Hypothalamus (tissue), 51 donors: Measurements from ENCODE around the gene OR13C3.
"Not testable (repeated sequence)": the region's sequence is repeated elsewhere in the genome, so short reads cannot be mapped to it uniquely, and the experiment has no call there.

Experiments used
- DNase-seq, 51 donors: peaks; one replicate each; lab custom pipeline; 2025; lab: John Stamatoyannopoulos, UW

The OR13C3 gene

DNA sequence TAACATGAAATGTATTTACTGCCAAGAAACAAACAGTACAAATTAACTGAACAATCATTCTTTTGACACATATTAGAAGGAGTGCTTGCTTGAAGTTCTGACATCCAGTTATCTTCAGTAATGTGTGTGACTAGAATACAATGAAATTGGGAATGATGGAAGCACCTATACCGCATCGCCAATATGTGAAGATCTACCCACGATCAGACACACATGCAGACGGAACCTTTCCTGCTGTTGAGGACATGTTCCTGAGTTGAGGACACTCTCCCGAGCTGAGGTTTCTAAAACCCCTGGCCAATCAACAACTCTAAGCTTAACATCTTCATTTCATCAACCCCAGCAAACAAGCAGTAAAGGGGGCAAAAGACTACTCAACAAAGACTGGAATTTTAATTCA is at the start of gene OR13C3:
OR13C3 (minus strand) TSS at position 101 of the 400 bp plus-strand sequence. CDS start 133 bp downstream, outside the sequence.
- no peak for DNase-seq

DNA sequence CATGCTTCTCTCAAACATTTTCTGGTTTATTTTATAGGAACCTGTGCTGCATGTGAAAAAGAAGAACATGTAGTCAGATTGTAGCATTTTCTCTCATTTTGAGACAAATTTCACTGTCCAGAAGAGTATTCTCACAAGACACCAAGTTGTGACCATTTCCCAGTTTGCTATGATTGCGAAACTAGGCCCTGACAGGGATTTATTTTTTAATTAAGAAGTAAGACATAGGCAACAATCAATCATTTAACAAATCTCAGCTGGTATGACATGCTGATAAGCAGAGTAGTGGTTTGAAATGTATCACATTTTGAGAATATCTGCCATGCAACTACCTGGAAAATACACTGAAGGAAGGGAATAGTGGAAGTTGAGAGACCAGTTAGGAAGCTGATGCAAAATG is 43.9 kb upstream of the OR13C3 start:
- DNase-seq = no peak

DNA sequence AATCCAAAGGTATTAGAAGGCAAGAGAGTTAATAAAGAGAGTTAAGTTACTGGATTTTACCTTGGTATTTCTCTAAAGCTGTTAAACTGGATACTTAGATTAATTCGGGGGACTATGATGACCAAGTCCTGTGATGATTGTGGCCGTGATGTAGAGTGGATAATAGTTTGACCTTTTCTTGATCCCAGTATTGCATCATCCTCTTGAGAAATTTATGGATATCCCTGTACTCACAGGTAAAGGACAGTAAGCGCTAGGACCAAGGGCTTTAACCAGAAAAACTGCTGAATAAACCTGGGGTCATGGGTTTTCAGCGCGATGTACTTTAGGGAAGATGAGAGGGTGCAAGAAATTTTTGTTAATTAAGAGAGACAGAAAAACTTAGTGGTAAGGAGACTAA is 40.6 kb upstream of the OR13C3 start:
- no peak for DNase-seq

DNA sequence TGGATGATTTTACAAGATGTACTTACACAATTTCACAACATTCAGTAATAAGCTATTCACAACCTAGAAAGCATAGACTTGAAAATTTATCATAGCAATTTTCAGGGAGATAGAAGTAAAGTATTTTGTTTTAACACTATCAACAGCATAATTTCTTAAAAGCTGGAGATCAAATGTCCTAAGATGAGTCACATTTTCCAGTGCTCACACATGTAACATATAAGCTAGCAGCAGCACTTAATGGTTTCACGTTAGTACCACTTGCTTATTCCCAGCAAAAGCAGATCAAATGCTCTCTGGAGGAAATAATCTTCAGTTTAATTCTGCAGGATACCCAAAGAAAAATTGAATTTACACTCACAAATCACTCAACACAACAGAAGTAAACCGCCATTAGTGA is 38.8 kb upstream of the OR13C3 start:
- DNase-seq = no peak

DNA sequence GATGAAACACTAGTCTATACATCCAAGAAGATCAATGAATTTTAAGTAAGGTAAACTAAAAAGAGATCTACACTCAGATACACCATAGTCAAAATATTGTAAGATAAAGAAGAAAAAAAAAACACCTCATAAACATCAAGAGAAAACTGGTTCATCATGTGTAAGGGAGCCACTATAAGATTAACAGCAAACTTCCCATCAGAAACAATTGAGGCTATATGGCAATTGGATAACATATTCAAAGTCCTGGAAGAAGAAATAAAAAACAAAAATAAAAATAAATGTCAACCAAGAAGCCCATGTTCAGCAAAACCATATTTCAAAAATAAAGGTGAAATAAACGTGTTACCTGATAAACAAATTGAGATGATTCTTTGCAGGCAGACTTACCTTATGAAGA is 36.0 kb upstream of the OR13C3 start:
- no peak for DNase-seq

DNA sequence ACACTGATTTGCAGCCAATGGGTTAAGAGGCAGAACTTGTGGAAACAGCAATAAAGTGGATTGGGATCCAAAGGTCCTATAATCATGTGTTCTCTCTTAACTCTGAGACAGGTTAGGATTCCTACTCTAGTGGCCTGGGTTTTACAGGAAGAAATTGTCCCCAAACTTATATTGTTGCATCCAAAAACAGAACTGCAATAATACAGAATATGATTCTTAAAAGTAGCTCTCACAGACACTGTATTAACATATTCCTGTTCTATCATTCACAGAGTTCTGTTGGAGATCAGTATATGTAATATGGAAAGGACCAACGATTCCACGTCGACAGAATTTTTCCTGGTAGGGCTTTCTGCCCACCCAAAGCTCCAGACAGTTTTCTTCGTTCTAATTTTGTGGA is 32.2 kb upstream of the OR13C3 start, which contains the start of gene OR13C8:
OR13C8 (plus strand) TSS at position 301 of the 400 bp plus-strand sequence; CDS start at position 301, 0 bp downstream.
- no peak for DNase-seq

DNA sequence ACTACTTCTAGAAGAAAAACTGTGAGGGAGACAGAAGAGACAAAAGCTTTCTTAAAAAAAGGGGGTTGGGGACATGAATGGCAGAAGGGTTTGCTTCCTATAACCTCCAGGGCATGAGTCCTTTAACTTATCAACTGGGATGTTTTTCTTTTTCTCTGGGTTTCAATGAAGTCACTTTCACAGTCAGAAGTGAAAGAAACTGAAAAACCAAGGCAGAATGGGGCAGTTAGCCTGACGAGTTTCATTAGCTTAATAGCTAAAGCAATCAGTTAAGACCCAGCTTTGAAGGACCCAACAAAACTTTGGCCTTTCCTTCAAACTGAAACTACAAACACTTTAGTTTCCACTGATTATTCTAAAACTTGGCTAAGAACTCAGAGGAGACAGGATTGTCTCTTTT is 27.7 kb upstream of the OR13C3 start:
- no peak for DNase-seq

DNA sequence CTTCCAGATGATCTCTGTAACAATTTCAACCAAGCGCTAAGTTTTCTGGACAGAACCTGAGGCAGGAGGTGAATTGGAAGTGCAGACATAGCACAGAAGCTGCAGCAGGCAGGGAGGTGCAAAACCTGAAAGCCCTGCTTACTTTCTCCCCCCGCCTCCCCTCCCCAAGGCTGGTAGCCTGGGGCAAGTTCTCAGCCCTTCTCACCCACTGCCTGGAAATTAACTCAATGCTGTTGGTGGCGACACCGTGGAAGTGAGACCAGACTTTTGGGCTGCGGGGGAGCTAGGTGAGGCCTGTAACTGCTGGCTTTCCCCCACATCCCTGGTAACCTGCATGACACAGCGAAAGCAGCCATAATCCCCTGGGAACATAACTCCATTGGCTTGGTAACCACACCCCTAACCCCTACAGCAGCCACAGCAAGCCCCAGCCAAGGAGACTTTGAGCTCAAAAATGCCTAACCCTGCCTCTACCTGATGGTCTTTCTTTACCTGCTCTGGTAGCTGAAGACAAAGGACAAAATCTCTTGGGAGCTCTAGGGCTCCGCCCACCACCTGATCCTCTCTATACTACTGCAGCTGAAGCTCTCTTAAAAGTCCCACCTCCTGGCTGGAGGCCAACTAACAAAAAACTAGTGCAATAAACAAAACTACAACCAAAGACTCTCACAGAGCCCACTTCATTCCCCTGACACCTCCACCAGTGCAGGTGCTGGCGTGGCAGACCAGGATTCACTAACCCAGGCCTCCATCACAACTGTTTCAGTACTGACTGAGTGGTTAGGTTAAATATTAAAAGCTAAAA is 20.4 kb upstream of the OR13C3 start:
- DNase-seq = no peak

DNA sequence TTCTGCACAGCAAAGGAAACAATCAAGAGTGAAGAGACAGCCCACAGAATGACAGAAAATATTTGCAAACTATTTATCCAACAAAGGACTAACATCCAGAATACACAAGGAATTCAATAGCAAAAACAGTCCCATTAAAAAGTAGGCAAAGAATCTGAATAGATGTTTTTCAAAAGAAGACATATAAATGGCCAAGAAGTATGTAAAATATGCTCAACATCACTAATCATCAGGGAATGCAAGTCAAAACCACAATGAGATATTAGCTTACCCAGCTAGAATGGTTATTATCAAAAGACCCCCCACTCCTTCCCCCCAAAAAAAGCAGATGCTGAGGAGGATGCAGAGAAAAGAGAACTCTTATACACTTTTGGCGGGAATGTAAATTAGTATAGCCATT is 18.9 kb upstream of the OR13C3 start:
- DNase-seq = no peak

DNA sequence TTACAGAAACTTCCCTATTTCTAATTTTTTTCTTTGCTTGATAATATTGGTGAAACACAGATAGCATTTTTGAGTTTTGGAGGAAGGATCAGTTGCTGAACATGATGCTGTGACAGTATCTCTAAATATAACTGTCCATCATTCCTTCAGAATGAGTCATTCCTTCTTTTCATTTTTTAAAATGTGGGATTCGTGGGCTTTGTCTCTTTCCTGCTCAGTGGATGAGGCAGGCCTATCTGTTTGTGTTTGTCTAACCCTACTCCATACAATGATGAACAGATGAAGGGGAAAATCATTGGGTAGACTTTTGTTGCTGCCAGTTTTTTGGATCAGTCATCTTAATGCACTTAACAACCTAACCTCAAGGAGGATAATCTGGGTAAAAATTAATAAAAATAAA is 16.6 kb upstream of the OR13C3 start:
- no peak for DNase-seq

DNA sequence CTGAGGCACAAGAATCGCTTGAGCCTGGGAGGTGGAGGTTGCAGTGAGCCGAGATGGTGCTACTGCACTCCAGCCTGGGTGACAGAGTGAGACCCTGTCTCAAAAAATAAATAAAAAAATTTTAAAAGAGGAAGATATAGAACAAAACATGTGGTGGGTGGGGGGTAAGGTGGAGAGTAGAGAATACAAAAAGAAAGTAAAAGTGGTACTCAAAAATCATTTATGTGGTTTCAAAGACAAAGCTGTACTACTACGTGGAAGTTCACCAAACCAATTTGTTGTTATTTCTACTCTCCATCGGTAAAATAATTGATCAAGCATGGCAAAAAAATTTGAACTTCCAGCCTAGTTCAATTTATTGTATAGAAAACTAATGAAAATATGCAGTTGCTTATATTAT is 8.0 kb upstream of the OR13C3 start:
- DNase-seq = no peak

DNA sequence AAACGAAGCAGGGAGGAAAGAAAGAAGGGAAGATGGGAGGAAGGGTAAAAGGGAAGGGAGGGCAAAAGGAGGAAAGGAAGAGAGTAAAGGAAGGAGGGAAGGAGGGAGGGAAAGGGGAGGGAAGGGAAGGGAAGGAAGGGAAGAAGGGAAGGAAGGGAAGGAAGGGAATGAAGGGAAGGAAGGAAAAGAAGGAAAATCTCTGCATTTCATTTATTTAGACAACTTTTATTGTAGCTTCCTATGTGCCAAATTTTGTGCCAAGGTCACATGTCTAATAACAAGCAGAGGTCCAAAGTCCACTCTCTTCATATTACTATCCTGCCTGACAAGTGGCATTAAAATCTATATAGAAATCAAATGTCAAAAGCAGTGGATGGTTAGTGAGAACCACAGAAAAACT is 2.6 kb upstream of the OR13C3 start:
- no peak for DNase-seq

DNA sequence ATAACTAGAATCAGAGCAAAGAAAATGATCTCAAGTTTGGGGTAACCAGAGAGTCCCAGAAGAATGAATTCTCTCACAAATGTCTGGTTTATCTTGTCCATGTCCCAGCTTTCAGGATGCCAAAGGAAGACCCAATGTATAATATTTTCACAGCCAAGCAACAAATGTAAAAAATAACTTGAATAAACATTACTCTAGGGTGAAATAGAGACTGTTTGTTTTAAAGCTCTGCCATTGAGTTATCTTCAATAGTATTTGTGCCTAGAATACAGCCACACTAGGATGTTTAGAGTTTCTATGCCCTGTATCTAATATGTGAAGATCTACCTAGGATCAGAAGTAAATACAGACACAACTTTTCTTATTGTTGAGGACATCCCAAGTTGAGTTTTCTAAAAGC is 9.5 kb downstream of the OR13C3 start, which contains the start of gene OR13C4:
OR13C4 (minus strand) TSS at position 101 of the 400 bp plus-strand sequence; CDS start at position 101, 0 bp downstream.
- DNase-seq = no peak

DNA sequence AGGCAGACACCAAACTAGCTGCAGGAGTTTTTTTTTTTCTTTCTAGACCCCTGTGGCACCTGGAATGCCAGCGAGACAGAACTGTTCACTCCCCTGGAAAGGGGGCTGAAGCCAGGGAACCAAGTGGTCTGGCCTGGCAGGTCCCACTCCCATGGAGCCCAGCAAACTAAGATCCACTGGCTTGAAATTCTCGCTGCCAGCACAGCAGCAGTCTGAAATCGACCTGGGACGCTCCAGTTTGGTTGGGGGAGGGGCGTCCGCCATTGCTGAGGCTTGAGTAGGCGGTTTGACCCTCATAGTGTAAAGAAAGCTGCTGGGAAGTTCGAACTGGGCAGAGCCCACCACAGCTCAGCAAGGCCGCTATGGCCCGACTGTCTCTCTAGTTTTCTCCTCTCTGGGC is 16.4 kb downstream of the OR13C3 start:
- DNase-seq = not testable (repeated sequence)

DNA sequence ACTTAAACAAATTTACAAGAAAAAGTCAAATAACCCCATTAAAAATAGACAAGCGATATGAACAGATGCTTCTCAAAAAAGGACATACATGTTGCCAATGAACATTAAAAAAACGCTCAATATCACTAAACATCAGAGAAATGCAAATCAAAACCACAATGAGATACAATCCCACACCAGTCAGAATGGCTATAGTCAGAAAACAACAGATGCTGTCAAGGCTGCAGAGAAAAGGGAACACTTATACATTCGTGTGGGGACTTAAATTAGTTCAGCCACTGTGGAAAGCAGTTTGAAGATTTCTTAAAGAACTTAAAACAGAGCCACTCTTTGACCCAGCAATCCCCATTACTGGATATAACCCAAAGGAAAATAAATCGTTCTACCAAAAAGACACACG is 21.8 kb downstream of the OR13C3 start:
- no peak for DNase-seq

DNA sequence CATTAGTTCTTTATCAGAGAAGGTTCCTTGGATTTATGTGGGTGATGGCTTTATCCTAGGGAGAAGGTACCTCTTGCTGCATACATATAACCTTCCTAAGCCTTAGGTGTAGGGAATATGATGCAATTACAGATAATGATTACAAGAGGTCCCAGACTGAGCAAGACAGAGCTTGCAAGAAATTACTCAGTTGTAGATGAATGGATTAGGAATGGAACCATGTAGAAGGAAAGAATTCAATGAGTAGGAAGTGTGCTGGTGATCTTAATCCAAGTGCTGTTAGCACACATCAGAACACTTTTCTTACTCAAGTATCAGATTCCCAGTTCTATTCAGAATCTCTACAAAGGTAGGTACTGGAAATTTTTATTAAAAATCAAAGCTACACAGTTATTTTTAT is 30.1 kb downstream of the OR13C3 start:
- DNase-seq = no peak

DNA sequence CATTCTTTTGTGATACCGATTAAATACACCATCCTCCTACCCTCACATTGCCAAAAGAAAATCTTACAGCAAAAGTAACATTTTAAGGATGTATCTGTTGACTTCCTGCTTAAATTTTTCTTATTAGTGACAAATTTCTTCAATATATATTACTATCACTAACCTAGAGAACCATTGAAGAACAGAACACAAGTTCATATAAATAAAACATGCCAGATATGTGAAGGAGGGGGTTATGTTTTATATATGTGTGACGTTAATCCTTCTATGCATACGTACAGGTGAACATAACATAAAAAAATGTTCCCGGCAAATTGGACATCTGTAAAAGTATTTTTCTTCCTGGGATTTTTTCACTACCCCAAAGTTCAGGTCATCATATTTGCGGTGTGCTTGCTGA is 32.7 kb downstream of the OR13C3 start, which contains the start of gene OR13F1:
OR13F1 (plus strand) TSS at position 301 of the 400 bp plus-strand sequence; CDS start at position 301, 0 bp downstream.
- no peak for DNase-seq

DNA sequence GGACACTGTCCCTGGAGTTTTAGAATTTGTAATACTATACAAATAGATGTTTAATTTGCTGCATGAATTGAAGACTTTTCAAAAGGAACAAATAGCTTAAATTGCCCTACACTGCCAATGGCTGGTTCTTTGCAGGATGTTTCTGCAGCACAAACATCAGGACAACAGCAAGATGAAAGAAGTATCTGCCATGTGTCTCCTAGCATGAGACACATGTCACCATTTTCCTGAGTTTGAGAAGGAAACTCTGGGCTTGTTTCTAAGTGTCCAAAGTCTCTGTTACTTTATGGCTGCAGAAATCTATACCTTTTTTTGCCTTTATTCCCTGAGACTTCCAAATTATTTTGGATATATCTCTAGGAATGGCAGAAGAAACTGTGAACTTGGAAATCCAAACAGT is 33.2 kb downstream of the OR13C3 start:
- no peak for DNase-seq

DNA sequence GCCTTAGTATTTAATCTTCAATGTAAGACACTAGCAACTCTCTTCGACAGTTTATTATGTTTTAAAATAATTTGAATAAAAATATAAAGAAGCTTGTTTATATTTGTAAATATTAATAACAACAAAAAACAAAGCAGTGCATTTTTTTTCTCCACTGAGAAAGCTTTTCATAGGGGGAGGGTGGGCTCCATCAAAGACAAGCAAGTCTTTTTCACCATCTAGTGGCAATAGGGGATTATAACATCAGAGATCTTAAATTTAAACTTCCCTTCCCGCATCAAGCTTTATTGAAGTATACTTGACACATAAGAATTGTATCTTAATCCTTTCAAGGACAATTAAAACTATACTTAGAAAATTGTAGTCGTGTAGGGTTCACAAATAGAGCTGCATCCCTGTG is 41.8 kb downstream of the OR13C3 start:
- DNase-seq = no peak
